CD4-positive, alpha-beta T cell treated with Interleukin-6 at 100 ng/mL for 8 hours (primary cell): Measurements from ENCODE around the gene CACNA2D2.

ENCODE experiments used
- DNase-seq: peaks from one replicate; pipeline ENCODE4 v3.0.0-alpha.2; 2020; ENCODE audit warnings: mixed read lengths, low spot score

Gene CACNA2D2

DNA sequence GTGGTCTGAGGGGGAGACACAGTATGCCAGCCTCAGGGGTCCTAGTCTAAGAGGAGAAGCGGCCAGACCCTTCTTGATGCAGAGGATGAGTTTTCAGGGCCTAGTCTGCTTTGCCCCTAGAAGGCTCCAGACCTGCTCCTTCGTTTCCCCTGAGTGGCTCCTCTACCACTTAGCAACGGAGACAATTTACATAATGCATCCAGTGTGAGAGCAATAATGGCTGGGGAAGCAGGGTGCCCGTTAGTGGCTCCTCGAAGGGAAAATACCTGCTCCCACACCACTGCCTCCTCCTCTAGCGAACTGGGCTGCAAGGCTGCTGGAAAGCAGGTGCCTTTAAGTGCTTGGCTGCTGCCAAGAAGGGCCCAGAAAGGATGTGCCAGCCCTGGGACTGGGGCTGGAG is 38.9 kb downstream of the CACNA2D2 start:
- DNase-seq = no peak

DNA sequence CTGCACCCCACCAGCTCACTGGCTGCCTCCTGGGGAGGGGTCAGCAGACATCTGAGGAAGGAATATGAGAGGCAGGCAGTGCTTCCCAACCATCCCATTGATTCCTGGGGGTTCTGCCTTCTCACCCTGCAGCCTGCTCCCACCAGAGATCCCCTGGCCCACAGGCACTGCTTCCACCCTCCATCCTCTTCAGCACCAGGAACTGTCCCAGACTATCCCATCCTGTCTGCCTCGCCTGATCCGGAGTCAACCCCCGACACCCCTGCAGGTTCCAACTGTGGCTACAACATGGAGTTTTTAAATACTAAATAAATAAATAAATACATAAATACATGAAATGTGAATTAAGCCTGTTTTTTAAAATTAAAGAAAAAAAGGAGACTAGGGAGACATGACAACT is 43.6 kb downstream of the CACNA2D2 start:
- DNase-seq = no peak

DNA sequence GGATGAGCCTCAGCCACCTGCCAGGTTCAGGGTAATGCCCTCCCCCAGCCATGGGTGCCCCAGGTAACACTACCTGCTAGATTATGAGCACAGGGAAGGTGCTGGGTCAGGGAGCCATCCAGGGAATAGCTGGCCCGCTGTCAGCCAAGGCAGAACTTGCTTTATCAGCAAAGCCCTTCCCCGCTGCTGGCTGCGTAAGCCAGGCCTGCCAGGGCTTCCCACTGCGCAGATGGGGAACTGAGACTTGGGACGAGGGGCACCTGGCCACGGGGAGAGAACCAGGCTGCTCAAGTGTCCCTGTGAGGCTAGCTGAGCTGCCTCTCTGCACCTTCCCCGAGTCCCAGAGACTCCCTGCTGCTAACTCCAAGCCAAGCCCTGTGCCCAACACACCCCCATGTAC is 45.4 kb downstream of the CACNA2D2 start:
- no peak for DNase-seq

DNA sequence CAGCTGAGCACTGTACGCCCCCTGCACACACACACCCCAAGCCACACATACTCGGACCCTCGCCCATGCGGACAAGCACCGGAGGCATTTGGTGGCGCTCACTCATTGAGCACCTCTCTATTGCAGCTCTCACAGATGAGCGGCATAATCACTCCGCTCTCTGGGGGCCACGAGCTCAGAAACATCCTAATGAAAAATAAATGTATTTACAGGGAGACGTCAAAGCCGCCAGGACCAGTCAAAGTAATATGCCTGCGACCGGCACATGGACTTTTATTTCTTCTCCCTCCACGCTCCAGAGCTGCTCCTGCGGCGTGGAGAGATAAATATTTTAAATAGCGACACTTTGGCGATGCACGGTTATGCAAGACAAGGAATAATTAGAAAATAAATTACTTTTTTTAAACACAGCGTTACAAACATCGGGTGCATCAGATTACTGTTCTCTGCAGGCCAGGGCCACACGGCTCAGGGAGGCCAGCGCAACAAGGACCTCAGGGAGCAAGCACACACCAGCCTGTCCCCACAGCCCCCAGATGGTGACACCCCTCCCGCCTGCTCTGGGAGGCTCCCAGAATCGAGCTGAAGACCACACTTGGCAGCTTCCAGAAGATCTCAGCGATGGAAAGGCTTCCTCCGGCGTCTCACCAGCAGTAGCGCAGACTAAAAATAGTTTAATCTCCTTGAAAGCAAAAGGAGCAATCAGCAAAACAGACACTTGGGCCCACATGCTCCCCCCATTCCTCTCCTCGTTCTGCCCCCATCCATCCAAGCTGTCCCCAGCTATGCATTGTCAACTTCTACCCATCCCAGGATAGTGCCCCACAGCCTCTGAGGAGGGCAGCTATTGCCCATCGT is 48.0 kb downstream of the CACNA2D2 start:
- no peak for DNase-seq

DNA sequence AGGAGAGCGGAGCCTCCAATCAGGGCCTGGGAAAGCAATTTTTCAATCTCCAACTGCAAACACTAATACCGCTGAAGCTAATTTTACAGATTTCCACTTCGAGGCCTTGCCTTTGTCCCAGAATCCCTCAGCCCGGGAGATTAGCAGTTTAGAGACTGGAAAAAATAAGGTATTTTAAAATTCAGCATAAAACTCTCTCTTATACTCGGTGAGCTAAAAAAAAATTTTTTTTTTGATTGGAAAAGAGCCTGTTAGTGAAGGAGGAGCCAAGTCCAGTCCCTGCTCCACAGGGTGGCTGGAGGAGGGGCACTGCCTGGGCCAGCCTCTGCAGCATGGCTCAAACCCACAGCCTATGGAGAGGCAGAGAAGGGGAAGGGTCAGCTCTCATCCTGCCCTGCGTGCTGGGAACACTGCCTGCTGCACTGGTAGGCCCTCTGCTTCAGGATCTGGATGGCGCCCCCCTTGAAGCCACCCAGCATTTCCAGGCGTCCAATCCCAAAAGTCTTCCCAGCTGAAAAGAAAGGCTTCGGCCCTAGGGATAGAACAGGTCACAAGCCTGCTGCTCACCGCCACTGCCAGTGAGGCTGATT is 48.9 kb downstream of the CACNA2D2 start:
- DNase-seq = no peak

DNA sequence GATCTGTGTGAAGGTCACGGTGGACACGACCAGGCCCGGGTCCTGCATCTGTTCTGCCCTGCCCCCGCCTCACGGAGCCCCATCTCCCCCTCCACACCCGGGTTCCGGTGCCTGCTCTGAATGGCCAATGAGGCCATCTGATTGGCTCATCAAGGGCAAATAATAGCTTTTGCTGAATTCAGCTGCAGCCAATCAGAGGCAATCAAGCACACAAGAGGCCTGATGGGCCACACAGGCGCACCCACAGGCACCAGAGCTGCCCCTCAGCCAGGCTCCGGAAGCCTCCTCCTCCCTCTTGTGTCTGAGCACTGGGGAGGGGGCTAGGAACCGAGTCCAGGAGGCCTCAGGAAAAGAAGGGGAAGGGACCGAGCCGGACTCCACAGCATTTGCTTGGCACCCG is 49.5 kb downstream of the CACNA2D2 start:
- DNase-seq = no peak

DNA sequence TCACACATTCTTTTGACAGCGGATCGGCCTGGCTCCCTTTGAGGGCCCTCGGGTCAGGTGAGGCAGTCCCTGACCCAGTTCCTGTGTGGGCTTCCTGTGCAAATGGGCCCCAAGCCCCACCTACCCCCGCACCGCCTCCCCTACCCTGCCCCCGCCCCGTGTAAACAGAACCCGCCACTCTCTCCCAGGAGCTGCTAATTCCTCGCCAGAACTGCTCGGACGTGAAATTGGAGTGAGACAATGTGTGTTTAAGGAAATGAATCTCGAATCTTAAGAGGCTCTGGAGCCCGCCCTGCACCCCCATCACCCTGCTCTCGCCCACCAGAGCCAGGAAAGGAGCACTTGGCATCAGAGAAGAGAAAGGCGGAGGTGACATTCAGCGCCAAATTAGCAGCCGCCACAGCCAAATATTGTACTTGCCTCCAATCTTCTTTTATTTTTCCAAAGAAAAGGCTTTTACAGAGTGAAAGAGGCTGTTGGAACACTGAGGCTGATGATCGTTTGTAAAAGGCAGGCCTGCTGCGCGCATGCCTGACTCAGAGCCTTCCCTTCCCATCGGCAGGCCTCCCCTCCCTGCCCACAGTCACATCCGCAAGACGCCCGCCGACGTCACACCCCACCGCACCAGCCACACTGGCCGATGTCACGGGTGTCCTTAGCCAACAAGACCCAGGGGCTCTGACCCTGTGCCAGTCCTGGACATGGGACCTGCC is 53.1 kb downstream of the CACNA2D2 start:
- peak; percentile 61 for DNase-seq

DNA sequence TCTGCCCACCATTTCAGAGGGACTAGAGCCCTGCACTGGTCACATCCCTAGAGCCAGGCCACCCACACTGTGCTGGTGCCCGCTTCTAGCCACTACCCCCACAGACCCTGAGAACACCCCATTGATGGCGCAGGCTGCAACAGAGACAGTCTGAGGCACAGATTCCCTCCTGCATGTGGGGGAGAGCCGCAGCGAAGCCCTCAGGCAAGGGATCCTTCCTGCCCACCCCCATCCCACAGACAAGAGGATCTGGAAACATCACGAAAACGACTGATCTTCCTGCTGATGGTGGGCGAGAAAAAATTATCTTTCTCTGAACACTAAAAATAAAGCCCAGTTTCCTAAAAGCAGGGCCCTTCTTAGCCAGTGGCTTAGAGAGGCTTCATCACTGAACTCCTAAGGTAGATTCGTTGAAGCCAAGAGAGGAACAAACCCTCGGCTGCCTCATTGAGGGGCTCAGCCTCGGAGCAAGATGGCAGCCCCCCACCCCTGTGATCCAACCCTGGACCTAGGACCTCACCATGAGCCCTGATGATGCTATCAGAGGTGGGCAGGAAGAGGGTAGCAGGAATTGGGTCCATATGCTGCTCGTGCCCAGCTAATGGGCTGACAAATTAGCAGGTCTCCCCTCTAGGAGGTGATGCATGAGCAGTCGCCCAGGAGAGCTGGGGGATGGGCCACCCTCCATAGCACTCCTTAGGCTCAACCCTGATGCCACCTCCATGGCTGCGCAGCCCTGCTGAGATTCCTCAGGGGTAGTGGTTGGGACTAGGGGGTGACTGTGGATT is 54.5 kb downstream of the CACNA2D2 start:
- no peak for DNase-seq

DNA sequence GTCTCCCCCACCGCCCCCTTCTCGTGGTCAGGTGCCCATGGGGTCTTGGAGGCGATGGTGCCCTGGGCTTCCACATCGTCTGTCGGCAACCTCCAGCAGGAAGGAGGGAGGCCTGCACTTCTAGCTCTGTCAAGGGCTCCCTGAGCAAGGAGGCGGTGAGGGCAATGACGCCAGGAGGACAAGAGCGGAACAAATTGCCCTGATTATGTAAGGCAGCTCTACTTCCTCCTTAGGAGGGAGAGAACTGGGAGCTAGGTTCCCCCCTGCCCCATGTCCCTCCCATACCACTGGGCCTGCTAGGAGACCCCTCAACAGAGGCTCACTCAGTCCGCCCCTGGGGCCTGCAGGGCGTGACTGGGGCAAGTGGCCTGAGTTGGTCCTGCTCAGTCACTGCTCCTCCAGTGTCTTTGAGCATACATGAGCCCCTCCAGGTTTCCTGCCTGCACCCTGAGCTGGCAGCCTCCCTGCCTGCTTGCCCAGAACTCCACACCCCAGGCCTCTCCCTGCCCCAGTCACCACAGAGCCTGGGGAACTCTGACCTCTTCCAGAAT is 56.1 kb downstream of the CACNA2D2 start:
- no peak for DNase-seq

DNA sequence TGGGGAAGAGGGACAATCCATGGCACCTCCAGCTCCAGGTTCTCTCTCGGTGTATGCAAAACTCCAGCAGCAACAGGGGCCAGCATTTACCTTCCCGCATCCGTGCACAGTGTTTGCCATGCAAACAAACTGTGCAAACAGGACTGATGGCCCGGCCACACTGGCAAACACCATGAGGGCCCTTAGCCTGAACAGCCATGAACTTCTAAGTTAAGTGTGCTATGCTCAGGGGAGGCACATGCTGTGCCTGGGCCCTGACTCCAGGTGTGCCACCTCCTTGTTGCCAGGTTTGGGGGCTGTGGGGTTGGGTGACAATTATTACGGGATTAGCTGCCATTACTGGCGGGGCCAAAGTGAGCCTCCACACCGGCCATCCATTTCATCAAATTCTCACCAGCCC is 57.5 kb downstream of the CACNA2D2 start:
- no peak for DNase-seq

DNA sequence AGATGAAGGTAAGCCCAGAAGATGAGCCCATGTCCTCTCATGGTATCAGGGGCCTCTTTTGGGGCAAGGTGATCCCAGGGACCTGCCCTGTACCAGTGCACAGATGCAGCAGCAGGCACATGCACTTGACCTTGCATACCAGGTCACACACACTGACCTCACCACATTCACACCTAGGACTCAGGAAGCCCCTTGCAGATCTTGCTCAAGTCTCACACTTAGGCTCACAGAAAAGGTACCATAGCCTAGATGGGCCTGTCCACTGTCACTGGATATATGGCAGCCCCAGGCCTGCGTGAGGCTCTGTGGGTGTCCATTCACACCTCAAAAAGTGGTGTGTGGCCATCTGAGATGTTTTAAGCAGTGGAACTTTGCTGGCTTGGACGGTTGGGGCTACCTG is 58.7 kb downstream of the CACNA2D2 start:
- no peak for DNase-seq

DNA sequence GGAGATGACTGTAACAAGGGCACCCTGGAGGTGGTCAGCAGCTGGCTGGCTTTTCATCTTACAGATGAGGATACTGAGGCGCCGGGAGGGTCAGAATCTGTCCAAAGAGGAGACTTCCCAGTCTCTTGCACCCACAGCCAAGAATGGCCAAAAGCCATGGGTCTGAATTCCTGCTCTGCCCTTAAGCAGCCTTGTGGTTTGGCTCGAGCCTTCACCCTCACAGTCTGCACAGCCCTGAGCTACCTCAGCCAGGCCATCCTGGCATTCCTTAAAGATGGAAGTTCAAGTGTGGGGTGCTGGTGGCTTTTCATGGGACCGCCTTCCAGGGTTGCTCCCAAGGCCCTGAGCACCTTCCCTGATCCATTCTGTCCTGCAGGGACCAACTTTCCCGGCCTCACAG is 59.2 kb downstream of the CACNA2D2 start:
- DNase-seq = no peak

DNA sequence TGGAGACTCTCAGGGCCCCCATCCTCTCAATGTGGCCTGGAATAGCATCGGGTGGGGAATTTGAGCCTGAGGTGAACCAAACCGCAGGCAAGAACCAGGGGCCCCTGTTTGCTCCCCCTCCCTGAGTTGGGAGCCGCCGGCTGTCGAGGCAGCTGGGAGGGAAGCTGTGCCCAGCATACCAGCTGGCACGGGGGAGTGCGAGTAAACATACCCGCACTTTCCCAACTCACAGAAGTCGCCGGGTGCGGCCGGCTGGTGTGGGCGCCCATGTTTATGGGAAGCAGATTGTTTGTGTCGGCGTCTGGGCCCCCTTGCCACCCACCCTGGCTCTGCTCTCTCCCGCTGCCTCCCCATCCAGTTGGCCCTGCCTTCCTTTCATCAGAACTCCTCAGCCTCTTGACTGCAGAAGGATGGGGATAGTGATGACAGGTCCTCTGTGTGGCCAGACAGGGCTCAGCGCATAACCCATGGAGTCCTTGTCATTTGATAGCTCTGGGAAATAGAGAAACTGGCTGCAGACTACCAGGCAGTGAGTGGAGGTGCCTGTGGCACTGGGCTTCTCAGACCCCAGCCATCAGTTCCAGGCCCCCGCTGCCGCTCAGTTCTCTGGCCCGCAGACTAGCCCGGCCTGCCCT is 60.4 kb downstream of the CACNA2D2 start:
- DNase-seq = no peak

DNA sequence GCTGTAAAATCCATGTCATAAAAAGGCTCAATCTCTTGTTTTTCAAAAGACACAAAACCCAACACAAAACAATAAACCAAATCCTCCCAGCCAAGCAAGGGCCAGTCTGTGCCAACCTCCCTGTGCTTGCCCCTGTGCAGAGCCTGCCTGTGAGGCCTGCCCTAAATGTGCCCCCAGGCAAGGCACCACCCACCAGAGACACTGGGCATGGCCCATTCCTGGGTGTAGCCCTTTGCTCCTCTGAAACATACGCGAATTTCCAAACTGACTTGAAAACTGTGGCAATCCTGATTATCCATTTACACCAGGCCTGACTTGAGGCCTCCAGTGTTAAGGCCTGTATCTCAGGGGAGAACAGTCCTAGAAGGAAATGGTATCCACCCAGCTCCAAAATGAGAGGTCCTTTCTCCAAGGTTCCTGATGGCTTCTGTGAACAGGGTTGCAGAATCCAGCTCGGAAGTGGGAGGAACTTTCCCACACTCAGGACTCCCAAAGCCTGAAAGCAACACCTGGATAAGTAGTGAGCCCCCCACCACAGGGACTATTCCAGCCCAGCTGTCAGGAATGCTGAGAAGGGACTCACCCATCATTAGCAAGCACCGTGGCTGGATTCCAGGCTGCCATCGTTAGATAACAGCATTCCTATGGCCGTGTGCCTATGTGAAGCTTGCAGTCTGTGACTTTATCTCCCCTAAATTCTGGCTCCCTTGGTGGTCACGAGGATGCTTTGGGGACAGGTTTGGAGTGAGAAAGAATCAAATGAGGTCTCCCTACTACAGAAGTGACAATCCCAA is 61.8 kb downstream of the CACNA2D2 start:
- no peak for DNase-seq

DNA sequence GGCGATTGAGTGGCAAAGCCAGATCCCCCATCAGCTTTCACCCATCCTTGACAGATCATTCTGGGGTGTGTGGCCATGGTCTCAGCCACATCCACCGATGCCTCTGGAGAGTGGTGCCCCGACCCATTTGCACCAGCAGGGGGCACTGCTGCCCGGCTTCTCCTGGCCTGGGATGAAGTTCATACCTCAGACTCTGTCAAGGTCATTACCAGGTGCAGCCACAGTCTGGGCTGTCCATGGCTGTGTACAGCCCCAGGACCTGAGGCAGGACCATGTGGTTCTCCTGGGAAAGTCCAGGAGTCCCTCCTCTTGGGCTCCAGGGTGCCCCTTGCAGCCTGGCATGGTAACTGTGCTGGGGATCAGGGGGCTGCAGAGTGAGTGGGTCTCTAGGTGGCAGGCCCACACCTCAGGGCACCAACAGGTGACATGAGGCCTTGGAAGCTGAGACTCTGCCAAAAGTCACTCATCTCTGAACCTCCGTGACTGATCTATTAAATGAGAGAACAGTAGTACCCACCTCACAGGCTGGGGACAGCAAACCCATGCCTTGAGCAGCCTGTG is 67.2 kb downstream of the CACNA2D2 start:
- peak; percentile 63 for DNase-seq

DNA sequence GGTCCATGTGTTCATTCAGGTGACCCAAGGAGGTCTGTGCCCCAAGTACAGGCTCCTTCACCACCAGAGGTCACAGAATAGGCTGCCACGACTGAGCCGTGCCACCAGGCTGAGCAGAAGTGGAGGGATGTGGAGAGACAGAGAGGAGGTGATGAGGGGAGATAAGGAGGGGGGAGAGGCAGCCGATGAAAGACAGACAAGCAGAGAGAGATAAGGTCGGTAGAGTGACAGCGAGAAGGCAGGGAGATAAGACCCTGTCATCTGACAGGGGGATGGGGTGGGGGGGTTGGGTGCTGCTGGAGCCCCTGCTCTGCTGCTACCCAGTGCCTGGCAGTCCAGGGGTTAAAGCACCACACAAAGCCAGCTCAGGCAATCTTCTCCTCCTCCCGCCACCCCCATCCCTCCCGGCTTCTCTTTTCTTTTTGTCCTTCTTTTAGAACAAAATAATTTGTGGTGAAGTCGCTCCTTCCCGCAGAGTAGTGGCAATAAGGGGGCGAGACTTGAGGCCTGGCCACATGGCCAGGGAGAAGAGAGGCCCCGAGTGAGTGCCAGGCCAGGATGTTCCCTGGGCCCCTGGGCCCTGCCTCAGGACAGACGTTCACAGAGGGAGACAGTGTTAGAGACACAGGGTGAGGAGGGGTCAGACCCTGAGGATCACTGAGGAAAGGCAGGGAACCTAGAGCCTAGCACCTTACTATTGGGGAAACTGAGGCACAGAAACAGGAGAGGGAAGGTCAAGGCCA is 67.9 kb downstream of the CACNA2D2 start:
- DNase-seq = no peak

DNA sequence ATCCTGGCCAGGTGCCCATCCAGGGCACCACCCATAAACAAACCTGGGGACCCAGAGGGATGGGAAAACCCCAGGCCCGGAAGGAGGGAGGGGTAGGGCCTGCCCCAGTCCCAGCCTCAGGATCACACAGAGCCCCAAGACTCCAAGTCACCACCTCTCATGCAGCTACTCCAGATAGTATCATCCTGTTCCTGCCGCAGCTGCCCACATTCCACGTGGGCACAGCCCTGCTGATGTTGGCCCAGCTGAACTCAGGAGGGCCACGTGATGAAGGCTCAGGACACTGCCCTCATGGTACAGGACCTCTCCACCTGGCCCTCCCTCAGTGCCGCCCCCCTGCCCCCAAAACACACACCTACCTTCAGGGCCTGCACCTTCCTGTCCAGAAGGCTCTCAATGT is 69.5 kb downstream of the CACNA2D2 start:
- DNase-seq = no peak

DNA sequence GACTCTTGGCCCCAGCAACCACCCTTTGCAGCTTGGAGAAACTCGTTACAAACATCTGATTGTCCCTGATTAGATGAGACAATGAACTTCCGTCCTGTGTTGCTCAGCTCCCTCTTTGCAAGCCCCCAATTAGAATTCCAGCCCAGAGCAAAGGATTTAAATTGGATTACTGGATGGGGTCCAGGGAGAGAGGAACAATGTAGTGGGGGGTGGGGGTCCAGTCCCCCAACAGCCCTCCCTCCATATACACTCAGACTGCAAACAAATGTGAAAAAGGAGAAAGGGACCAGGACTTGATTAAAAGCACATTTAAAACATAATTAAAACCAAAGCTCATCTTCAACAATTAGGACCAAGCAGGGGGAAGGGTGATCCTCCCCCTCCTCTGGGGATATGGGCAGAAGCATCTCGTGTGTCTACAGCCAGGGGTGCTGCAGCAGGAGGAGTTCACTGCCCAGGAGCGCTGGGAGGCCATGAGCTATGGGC is 72.4 kb downstream of the CACNA2D2 start:
- no peak for DNase-seq

DNA sequence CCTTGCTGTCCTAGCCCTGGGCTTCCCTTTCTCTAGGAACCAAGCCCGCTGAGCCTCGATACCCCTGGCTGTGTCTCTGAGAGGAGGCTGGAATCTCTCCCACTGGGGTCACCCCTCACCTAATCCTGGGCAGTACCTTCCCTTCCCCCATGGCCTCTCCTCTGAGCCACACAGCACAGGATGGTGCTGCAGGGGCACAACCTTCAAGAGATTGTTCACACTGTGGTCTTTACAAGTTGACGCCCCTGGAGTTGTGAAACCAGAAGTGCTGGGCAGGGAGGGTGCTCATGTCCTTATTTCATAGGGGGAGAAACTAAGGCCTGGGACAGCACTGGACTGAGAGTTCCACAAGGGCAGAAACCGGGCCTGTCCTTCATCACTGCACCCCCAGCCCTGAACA is 73.2 kb downstream of the CACNA2D2 start:
- no peak for DNase-seq
